Measurements from ENCODE around the gene CEP152.

DNA sequence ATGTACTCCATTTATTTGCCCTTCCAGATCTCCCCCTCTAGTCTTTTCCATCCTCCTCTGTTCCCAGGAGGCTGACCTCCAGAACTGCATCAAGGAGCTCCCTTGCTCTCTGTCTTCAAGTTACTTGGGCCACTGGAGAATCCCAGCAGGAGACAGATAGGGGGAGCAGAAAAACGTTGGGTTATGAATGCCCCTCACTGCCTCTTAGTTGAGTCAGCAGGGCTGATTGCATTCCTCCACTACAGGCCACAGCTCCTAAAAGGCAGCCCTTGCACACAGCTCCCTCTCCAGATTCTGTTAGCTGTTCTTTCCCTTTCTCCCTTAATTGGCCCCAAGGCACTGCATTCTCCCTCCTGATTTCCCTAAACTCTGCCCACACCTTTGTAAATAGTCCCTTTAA, 12.4 kb upstream of the CEP152 start:
- TF ChIP-seq TOPORS (CRISPR knock-in tag; IDR thresholded peaks at IDR 0.05) (no peak), ATF7 (IDR thresholded peaks at IDR 0.05) (no peak), ATF7 (CRISPR knock-in tag; IDR thresholded peaks at IDR 0.05) (no peak), SRF (IDR thresholded peaks at IDR 0.05; ENCODE audit: low read depth, low read length) (no peak), SP1 (IDR thresholded peaks at IDR 0.05) (no peak), SP1 (CRISPR knock-in tag; IDR thresholded peaks at IDR 0.05) (no peak), RXRA (CRISPR knock-in tag; IDR thresholded peaks at IDR 0.05) (no peak), ELF1 (CRISPR knock-in tag; IDR thresholded peaks at IDR 0.05) (no peak), FOXM1 (CRISPR knock-in tag; IDR thresholded peaks at IDR 0.05) (no peak), NR2F6 (IDR thresholded peaks at IDR 0.05) (no peak), NR2F6 (CRISPR knock-in tag; IDR thresholded peaks at IDR 0.05) (no peak), LCORL (IDR thresholded peaks at IDR 0.05) (no peak), LCORL (CRISPR knock-in tag; IDR thresholded peaks at IDR 0.05) (no peak), POLR2G (IDR thresholded peaks at IDR 0.05; ENCODE audit: low read depth, low read length) (no peak)
- TF ChIP-seq, protein P1, sequence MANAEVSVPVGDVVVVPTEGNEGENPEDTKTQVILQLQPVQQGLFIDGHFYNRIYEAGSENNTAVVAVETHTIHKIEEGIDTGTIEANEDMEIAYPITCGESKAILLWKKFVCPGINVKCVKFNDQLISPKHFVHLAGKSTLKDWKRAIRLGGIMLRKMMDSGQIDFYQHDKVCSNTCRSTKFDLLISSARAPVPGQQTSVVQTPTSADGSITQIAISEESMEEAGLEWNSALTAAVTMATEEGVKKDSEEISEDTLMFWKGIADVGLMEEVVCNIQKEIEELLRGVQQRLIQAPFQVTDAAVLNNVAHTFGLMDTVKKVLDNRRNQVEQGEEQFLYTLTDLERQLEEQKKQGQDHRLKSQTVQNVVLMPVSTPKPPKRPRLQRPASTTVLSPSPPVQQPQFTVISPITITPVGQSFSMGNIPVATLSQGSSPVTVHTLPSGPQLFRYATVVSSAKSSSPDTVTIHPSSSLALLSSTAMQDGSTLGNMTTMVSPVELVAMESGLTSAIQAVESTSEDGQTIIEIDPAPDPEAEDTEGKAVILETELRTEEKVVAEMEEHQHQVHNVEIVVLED (CRISPR knock-in tag; IDR thresholded peaks at IDR 0.05; ENCODE audit: borderline replicate concordance) = no peak
- TF ChIP-seq, protein P2, sequence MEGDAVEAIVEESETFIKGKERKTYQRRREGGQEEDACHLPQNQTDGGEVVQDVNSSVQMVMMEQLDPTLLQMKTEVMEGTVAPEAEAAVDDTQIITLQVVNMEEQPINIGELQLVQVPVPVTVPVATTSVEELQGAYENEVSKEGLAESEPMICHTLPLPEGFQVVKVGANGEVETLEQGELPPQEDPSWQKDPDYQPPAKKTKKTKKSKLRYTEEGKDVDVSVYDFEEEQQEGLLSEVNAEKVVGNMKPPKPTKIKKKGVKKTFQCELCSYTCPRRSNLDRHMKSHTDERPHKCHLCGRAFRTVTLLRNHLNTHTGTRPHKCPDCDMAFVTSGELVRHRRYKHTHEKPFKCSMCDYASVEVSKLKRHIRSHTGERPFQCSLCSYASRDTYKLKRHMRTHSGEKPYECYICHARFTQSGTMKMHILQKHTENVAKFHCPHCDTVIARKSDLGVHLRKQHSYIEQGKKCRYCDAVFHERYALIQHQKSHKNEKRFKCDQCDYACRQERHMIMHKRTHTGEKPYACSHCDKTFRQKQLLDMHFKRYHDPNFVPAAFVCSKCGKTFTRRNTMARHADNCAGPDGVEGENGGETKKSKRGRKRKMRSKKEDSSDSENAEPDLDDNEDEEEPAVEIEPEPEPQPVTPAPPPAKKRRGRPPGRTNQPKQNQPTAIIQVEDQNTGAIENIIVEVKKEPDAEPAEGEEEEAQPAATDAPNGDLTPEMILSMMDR (CRISPR knock-in tag; IDR thresholded peaks at IDR 0.05) = no peak
- TF ChIP-seq, protein P3, sequence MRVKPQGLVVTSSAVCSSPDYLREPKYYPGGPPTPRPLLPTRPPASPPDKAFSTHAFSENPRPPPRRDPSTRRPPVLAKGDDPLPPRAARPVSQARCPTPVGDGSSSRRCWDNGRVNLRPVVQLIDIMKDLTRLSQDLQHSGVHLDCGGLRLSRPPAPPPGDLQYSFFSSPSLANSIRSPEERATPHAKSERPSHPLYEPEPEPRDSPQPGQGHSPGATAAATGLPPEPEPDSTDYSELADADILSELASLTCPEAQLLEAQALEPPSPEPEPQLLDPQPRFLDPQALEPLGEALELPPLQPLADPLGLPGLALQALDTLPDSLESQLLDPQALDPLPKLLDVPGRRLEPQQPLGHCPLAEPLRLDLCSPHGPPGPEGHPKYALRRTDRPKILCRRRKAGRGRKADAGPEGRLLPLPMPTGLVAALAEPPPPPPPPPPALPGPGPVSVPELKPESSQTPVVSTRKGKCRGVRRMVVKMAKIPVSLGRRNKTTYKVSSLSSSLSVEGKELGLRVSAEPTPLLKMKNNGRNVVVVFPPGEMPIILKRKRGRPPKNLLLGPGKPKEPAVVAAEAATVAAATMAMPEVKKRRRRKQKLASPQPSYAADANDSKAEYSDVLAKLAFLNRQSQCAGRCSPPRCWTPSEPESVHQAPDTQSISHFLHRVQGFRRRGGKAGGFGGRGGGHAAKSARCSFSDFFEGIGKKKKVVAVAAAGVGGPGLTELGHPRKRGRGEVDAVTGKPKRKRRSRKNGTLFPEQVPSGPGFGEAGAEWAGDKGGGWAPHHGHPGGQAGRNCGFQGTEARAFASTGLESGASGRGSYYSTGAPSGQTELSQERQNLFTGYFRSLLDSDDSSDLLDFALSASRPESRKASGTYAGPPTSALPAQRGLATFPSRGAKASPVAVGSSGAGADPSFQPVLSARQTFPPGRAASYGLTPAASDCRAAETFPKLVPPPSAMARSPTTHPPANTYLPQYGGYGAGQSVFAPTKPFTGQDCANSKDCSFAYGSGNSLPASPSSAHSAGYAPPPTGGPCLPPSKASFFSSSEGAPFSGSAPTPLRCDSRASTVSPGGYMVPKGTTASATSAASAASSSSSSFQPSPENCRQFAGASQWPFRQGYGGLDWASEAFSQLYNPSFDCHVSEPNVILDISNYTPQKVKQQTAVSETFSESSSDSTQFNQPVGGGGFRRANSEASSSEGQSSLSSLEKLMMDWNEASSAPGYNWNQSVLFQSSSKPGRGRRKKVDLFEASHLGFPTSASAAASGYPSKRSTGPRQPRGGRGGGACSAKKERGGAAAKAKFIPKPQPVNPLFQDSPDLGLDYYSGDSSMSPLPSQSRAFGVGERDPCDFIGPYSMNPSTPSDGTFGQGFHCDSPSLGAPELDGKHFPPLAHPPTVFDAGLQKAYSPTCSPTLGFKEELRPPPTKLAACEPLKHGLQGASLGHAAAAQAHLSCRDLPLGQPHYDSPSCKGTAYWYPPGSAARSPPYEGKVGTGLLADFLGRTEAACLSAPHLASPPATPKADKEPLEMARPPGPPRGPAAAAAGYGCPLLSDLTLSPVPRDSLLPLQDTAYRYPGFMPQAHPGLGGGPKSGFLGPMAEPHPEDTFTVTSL (CRISPR knock-in tag; IDR thresholded peaks at IDR 0.05; ENCODE audit: borderline replicate concordance) = no peak
